ENCODE data around the gene RNF144B. TPM values are rescaled to one million over a fixed set of nuclear protein-coding genes. Genes with fewer than 3 reads are reported as not detected.

The RNF144B gene
- total and polyA plus RNA-seq, 2 donors (not counting 1 experiment from before 2014, with no cell fraction given), result 0.61 to 0.83 TPM

DNA sequence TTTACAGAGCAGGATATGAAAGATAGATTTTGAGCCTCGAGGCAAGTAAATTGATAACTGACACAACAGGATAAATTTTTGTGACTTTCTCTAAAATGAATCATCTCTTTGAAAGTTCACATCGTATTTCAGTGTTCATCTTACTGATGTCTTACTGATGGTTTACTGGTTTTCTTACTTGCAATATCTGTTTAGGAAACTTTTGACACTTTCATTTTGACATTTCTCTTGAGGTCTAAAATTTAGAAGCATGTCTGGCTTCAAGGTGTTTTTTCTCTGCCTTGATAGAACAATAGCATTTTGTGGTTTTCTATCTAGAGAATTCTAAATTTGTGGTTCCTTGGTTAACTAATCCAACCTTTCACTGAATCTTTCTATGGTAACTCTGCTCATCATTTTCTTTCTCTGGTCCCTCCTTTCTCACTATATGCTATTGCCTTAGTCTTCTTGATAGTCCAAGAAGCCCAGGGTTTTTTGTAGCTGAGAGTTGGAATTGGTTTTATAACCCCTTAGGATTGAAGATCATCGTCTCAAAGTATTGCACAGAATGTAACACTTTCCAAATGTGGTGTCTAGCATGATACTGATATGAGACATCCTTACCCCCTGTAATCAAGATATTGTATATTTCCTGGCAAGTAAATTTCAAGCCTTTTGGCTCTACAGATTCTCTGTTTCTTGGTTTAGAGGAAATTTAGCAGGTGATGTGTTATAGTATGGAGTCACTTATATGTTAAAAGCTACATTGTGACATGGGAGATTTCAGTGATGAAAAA is 98.7 kb downstream of the RNF144B start:
- Histone ChIP-seq H3K27me3 (ENCODE audit: control insufficient read depth, insufficient read depth, low read length) (no peaks in the 10 kb centered on the region), H3K4me2 (ENCODE audit: extremely low read depth, insufficient read depth, low read length) (no peak overlapping the region), H3K4me1 (ENCODE audit: control insufficient read depth, extremely low read depth, insufficient read depth, low read length) (no peaks in the 10 kb centered on the region), H4K20me1 (ENCODE audit: control insufficient read depth, extremely low read depth, insufficient read depth, low read length) (no peaks in the 10 kb centered on the region), H3K9me3 (ENCODE audit: control insufficient read depth, insufficient read depth, low read depth, low read length) (no peaks in the 10 kb centered on the region), H3K79me2 (ENCODE audit: control insufficient read depth, insufficient read depth, low read length) (no peaks in the 10 kb centered on the region), H3K9ac (ENCODE audit: insufficient read depth, low read length) (no peak overlapping the region), H3K27ac (ENCODE audit: insufficient read depth, low read length) (no peak overlapping the region), H3K4me3 (replicated peaks in 1 of 4; ENCODE audit: control extremely low read depth in 1 of 4, insufficient read depth in 1 of 4, low read depth in 3 of 4, low read length in 4 of 4) (no peak overlapping the region), H2AFZ (ENCODE audit: low read length) (no peak overlapping the region), H3K36me3 (ENCODE audit: control insufficient read depth, insufficient read depth, low read length) (no peaks in the 10 kb centered on the region)
- DNase-seq (ENCODE audit: low read depth in 2 of 2), result no peak
- no peak for TF ChIP-seq EZH2 (IDR thresholded peaks at IDR 0.05; ENCODE audit: low read length, missing control alignments)
- TF ChIP-seq, protein P1, sequence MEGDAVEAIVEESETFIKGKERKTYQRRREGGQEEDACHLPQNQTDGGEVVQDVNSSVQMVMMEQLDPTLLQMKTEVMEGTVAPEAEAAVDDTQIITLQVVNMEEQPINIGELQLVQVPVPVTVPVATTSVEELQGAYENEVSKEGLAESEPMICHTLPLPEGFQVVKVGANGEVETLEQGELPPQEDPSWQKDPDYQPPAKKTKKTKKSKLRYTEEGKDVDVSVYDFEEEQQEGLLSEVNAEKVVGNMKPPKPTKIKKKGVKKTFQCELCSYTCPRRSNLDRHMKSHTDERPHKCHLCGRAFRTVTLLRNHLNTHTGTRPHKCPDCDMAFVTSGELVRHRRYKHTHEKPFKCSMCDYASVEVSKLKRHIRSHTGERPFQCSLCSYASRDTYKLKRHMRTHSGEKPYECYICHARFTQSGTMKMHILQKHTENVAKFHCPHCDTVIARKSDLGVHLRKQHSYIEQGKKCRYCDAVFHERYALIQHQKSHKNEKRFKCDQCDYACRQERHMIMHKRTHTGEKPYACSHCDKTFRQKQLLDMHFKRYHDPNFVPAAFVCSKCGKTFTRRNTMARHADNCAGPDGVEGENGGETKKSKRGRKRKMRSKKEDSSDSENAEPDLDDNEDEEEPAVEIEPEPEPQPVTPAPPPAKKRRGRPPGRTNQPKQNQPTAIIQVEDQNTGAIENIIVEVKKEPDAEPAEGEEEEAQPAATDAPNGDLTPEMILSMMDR (conservative IDR thresholded peaks at IDR 0.05 in 1 of 2, IDR thresholded peaks at IDR 0.05 in 1 of 2; ENCODE audit: low read depth in 1 of 2, low read length in 2 of 2), result no peak

- H3K79me2 ChIP-seq (ENCODE audit: control insufficient read depth, insufficient read depth, low read length), result no peaks in the 10 kb centered on the region
- H2AFZ ChIP-seq (ENCODE audit: low read length), result no peak overlapping the region
- no peak overlapping the region for H3K27ac ChIP-seq (ENCODE audit: insufficient read depth, low read length)
- H3K36me3 ChIP-seq (ENCODE audit: control insufficient read depth, insufficient read depth, low read length), result no peaks in the 10 kb centered on the region
- peak in 1 of 2 donors; percentile 61 for DNase-seq (ENCODE audit: low read depth in 2 of 2)
- no peaks in the 10 kb centered on the region for H3K4me1 ChIP-seq (ENCODE audit: control insufficient read depth, extremely low read depth, insufficient read depth, low read length)
- TF ChIP-seq, protein P1 (conservative IDR thresholded peaks at IDR 0.05 in 1 of 2, IDR thresholded peaks at IDR 0.05 in 1 of 2; ENCODE audit: low read depth in 1 of 2, low read length in 2 of 2), result no peak
- no peak for TF ChIP-seq EZH2 (IDR thresholded peaks at IDR 0.05; ENCODE audit: low read length, missing control alignments)
- H3K9ac ChIP-seq (ENCODE audit: insufficient read depth, low read length), result no peak overlapping the region
- no peaks in the 10 kb centered on the region for H3K9me3 ChIP-seq (ENCODE audit: control insufficient read depth, insufficient read depth, low read depth, low read length)
- no peaks in the 10 kb centered on the region for H3K27me3 ChIP-seq (ENCODE audit: control insufficient read depth, insufficient read depth, low read length)
- H3K4me2 ChIP-seq (ENCODE audit: extremely low read depth, insufficient read depth, low read length), result no peak overlapping the region
- no peaks in the 10 kb centered on the region for H4K20me1 ChIP-seq (ENCODE audit: control insufficient read depth, extremely low read depth, insufficient read depth, low read length)
- no peak overlapping the region for H3K4me3 ChIP-seq (replicated peaks in 1 of 4; ENCODE audit: control extremely low read depth in 1 of 4, insufficient read depth in 1 of 4, low read depth in 3 of 4, low read length in 4 of 4)
These were observed 100.9 kb downstream of the RNF144B start for GRCh38 chr6:18488004-18488403.

DNA sequence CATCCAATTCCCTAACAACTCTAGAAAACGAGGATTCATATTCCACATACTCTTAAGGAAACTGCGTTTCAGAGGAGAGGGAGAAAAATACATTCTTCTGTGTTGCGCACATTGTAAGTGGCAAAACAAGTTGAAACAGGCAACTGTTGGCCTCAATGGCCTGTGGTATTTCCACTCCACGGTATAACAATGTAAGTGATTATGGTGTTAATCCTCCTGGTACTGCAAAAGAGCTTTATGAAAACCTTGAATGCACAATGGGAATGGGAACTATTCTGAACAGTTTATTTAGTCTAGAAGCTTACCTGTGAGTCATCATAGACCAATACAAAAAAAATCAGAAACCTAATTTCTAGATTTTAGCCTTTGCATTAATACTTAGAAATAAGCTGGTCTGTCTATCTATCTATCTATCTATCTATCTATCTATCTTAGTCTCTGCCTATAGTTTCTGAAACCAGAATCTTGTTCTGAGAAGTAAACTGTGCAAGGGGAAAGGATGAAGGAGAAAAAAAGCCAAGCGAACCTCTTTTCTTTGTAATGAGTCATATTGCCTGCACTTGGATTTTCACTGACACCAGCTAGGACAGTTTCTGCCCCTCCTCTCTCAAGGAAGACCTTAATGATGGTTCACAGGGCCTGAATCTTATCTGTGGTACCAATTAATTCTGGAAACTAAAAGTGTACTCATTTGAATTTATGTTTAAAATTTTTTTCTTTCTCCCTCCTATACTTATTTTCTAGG is 101.5 kb downstream of the RNF144B start:
- Histone ChIP-seq H3K9ac (ENCODE audit: insufficient read depth, low read length) (no peak overlapping the region), H4K20me1 (ENCODE audit: control insufficient read depth, extremely low read depth, insufficient read depth, low read length) (no peaks in the 10 kb centered on the region), H3K27ac (ENCODE audit: insufficient read depth, low read length) (no peak overlapping the region), H3K36me3 (ENCODE audit: control insufficient read depth, insufficient read depth, low read length) (no peaks in the 10 kb centered on the region), H3K9me3 (ENCODE audit: control insufficient read depth, insufficient read depth, low read depth, low read length) (no peaks in the 10 kb centered on the region), H3K4me2 (ENCODE audit: extremely low read depth, insufficient read depth, low read length) (no peak overlapping the region), H3K79me2 (ENCODE audit: control insufficient read depth, insufficient read depth, low read length) (no peaks in the 10 kb centered on the region), H3K4me1 (ENCODE audit: control insufficient read depth, extremely low read depth, insufficient read depth, low read length) (no peaks in the 10 kb centered on the region), H2AFZ (ENCODE audit: low read length) (no peak overlapping the region), H3K27me3 (ENCODE audit: control insufficient read depth, insufficient read depth, low read length) (no peaks in the 10 kb centered on the region), H3K4me3 (replicated peaks in 1 of 4; ENCODE audit: control extremely low read depth in 1 of 4, insufficient read depth in 1 of 4, low read depth in 3 of 4, low read length in 4 of 4) (no peak overlapping the region)
- TF ChIP-seq, protein P1 (conservative IDR thresholded peaks at IDR 0.05 in 1 of 2, IDR thresholded peaks at IDR 0.05 in 1 of 2; ENCODE audit: low read depth in 1 of 2, low read length in 2 of 2), result no peak
- TF ChIP-seq EZH2 (IDR thresholded peaks at IDR 0.05; ENCODE audit: low read length, missing control alignments), result no peak
- peak in 1 of 2 donors; percentile 90 for DNase-seq (ENCODE audit: low read depth in 2 of 2)

All from fibroblast of lung (primary cell).